ENCODE measurements around the gene BCL2L2.

BCL2L2 gene

GRCh38 chr14:23357261-23357660 lies 50.6 kb downstream of the BCL2L2 start:
- DNase-seq, result no peak

GRCh38 chr14:23358042-23358441 lies 51.4 kb downstream of the BCL2L2 start:
- no peak for DNase-seq

- no peak for DNase-seq
Observed at GRCh38 chr14:23358553-23359166, 52.0 kb downstream of the BCL2L2 start.

- no peak for DNase-seq
Observed at GRCh38 chr14:23359167-23359626, 52.6 kb downstream of the BCL2L2 start.

GRCh38 chr14:23359722-23360447 lies 53.3 kb downstream of the BCL2L2 start:
- no peak for DNase-seq

- DNase-seq, result no peak
Observed at GRCh38 chr14:23360496-23360895, 53.9 kb downstream of the BCL2L2 start.

DNA sequence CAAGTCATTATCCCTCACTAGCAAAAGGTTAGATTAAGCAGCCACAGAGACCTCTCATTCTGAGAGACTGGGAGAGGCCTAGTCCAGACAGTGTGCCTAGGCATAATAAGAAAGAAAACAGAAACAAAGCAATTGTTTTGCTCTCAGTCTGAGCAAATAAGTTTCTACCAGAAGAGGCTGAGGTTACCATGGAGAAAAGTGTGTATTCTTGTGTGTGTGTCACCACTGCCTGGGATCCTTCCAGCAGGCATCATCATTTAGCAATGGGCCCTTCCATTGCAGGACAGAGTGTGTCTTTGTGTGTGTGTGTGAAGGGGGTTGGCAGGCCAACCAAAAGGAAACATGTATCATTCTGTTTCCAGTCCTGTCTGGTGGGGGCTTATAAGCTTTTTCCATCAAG lies 54.7 kb downstream of the BCL2L2 start:
- no peak for DNase-seq
